Spleen (tissue), 7 donors: ENCODE measurements around the gene SORBS2.

ENCODE experiments used
- POLR2A ChIP-seq, 3 donors: fragments of 450-650 bp; IDR thresholded peaks; one replicate each; pipeline ENCODE4 v1.5.1; 2017; ENCODE audit warnings: antibody characterized with exemption in 3 of 3, mild to moderate bottlenecking in 1 of 3
- POLR2AphosphoS5 ChIP-seq, 3 donors: sonication (generic); formaldehyde crosslinking; IDR thresholded peaks; one replicate each; pipeline ENCODE4 v1.5.1; 2017; ENCODE audit warnings: antibody characterized with exemption in 3 of 3
- TF ChIP-seq, protein P1 (sequence below), 11 experiments: fragments of 200-600 bp in 7 of 11; fragments of 450-650 bp in 4 of 11; sonication (generic) in 4 of 11; IDR thresholded peaks in 8 of 11; conservative IDR thresholded peaks in 3 of 11; 1 replicate in 7 of 11; 2 replicates in 4 of 11; pipeline versions ENCODE4 v1.4.0 to v1.8.0; 2016 to 2021; ENCODE audit warnings: antibody characterized with exemption in 11 of 11, inconsistent platforms in 4 of 11, mild to moderate bottlenecking in 1 of 11
- donor health status: DM: no; HTN: no; CAD: no; lungs with moderate emphysema.
- donor health status: DM: no; HTN: no; CAD: no.
- donor health status: DM: no; HTN: no; CAD: no.

DNA sequence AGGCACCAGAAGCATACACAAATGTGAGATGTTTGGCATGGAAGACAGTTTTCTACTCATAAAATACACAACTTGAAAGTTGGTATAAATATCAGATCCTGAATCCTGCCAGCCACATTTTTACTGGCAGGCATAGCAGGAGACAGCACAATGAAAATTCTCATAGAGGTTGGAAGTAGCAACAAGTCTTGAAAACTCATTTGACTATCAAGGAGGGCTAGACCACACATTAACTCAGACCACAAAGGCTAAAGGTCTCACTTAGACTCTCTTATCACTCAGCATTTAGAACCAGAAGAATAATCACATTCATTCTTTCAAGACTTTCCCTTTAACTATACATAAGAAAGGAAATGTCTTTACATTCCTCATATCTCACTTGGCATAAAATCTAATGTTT, 56.5 kb downstream of the SORBS2 start:
- no peak for TF ChIP-seq POLR2AphosphoS5 (IDR thresholded peaks at IDR 0.05)
- TF ChIP-seq, protein P1, sequence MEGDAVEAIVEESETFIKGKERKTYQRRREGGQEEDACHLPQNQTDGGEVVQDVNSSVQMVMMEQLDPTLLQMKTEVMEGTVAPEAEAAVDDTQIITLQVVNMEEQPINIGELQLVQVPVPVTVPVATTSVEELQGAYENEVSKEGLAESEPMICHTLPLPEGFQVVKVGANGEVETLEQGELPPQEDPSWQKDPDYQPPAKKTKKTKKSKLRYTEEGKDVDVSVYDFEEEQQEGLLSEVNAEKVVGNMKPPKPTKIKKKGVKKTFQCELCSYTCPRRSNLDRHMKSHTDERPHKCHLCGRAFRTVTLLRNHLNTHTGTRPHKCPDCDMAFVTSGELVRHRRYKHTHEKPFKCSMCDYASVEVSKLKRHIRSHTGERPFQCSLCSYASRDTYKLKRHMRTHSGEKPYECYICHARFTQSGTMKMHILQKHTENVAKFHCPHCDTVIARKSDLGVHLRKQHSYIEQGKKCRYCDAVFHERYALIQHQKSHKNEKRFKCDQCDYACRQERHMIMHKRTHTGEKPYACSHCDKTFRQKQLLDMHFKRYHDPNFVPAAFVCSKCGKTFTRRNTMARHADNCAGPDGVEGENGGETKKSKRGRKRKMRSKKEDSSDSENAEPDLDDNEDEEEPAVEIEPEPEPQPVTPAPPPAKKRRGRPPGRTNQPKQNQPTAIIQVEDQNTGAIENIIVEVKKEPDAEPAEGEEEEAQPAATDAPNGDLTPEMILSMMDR (IDR thresholded peaks at IDR 0.05 in 8 of 11, conservative IDR thresholded peaks at IDR 0.05 in 3 of 11): no peak
- TF ChIP-seq POLR2A (IDR thresholded peaks at IDR 0.05): no peak
